ENCODE measurements around the gene DNASE1L2.
"Not testable (repeated sequence)": the region's sequence is repeated elsewhere in the genome, so short reads cannot be mapped to it uniquely, and the experiment has no call there.

Gene DNASE1L2

DNA sequence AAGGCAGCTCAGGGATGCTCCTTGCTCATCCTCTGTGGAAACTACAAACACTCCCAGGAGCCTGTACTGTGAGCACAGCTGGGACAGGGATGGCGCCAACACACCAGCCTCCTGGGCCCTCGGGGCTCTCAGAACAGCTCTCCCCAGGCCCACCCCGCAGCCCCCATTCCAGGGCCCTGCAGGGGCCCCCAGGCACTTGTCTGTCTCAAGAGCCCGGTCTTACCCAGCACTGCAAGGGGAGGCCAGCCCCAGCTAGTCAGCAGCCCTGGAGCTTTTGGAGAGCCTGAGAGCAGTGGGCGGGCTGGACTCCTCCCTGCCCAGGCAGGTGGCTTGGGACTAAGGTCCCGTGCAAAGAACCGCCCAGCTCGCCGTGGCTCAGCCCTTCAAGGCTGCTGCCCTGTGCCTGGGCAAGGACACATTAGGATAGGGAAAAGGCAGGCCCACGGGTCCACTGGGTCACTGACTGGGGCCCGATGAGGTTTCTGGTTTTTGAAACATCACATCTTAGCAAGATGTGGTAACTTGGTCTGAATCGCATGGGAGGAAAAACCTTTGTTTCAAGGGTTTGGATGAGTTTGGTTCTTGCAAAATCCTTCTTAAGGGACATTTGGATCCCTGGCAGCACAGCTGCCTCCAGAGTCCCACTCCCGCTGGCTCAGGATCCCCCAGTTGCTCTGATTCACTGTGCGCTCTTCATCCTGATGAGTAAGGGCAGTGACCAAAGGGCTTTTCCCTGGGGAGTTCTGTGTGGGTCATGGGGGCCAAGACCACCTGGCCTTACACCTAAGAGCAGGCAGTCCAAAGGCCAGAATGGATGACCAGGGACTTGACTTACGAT is 2.8 kb downstream of the DNASE1L2 start:
- no peak for DNase-seq (ENCODE audit: low read depth in 2 of 2)

DNA sequence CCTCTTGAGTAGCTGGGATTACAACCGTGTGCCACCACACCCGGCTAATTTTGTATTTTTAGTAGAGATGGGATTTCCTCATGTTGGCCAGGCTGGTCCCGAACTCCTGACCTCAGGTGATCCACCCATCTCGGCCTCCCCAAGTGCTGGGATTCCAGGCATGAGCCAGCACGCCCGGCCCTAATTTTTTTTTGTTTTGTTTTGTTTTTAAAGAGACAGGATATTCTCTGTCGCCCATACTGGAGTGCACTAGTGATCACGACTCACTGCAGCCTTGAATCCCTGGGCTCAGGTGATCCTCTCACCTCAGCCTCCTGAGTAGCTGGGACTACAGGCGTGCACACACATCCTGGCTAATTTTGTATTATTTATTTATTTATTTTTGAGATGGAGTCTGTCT is 4.1 kb downstream of the DNASE1L2 start:
- DNase-seq (ENCODE audit: low read depth in 2 of 2), result not testable (repeated sequence)

DNA sequence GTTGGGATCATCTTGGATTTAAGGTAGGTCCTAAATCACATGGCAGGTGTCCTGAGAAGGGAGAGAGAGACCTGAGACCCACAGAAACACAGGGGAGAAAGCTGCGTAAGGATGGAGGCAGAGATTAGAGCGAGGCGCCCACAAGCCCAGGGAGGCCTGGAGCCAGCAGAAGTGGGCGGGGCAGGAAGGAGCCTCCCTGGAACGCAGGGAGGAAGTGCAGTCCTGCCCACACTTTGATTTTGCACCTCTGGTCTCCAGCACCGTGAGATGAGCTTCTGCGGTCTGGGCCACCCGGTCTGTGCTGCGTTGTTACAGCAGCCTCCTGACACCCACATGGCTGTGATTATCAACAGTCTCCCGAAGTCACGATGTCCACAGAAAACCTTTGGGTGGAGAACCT is 6.4 kb downstream of the DNASE1L2 start:
- DNase-seq (ENCODE audit: low read depth in 2 of 2), result no peak

GRCh38 chr16:2243031-2243528 is 6.8 kb downstream of the DNASE1L2 start:
- no peak for DNase-seq (ENCODE audit: low read depth in 2 of 2)

- no peak for DNase-seq (ENCODE audit: low read depth in 2 of 2)
Measured at GRCh38 chr16:2243781-2244180, 7.5 kb downstream of the DNASE1L2 start.

GRCh38 chr16:2244301-2244700 is 8.1 kb downstream of the DNASE1L2 start:
- no peak for DNase-seq (ENCODE audit: low read depth in 2 of 2)

- DNase-seq (ENCODE audit: low read depth in 2 of 2), result no peak
Measured at GRCh38 chr16:2244926-2245795, 8.9 kb downstream of the DNASE1L2 start.

DNA sequence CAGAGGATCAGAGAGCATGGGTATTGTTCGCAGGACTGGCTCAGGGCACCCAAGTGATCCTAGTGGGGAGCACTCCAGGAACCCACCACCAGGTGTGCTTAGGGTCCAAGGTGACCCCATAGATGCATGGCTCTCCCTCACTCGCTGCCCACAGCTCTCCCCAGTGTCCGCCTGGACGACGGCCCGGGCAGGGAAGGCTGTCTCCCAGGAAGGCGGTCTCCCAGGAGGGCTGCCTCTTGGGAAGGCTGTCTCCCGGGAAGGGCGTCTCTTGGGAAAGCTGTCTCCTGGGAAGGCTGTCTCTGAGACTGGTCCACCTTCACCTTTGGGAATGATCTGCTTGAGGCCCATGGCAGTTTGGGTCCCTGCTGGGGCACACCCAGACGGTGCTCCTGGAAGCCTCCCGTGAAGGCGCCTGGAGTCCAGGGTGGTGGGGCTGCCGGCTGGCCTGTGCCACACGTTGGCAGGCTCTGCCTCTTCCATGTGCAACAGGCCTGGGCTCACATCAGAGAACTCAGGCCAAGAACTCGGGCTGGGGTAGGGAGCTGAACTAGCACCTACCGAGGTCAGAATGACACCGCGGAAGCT is 10.1 kb downstream of the DNASE1L2 start:
- no peak for DNase-seq (ENCODE audit: low read depth in 2 of 2)

- peak in 1 of 2 donors; percentile 9 for DNase-seq (ENCODE audit: low read depth in 2 of 2)
Measured at GRCh38 chr16:2250652-2251295, 14.5 kb downstream of the DNASE1L2 start.

DNA sequence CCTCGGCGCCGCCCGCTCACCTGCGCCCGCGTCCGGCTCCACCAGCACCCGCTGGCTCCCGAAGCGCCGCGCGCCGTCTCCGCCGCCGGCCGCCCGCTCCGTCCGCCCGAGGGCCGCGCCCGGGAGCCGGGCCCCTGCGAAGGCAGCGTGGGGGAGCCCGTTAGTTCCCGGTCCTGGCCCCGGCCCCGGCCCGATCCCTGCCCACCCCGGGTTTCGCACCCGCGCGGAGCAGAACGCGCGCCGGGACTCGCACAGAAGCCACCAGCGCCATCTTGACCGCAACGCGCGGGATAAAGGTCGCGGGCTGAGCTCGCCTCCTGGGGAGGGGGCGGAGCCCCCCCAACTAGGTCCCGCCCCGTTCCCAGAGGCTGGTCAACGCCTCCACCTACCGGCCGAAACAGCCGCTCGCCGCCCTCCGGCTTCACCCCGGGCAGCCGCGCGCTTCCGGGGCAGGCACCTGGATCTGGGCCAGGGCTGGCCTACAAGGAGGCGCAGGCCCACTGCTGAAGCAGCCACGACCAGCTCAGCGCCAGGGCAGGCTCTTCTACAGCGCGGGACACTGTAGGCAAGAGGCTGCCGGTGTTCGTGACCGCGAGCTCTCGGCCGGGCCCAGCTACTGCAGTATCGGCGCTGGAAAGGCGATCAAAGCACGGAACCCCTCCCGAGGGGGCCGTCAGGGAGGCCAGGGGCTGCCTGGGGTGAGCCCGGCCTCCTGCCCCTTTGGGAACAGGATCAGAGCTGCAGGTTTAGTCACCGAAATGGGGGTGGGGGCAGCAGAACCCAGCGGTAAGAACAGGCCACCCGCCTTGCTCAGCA is 15.3 kb downstream of the DNASE1L2 start, which contains the start of gene ECI1:
Gene ECI1 (minus strand): TSS at position 292 of the 816 bp plus-strand sequence. CDS start 21 bp downstream, at position 271.
- DNase-seq (ENCODE audit: low read depth in 2 of 2), result peak; percentile 62 to 67

DNA sequence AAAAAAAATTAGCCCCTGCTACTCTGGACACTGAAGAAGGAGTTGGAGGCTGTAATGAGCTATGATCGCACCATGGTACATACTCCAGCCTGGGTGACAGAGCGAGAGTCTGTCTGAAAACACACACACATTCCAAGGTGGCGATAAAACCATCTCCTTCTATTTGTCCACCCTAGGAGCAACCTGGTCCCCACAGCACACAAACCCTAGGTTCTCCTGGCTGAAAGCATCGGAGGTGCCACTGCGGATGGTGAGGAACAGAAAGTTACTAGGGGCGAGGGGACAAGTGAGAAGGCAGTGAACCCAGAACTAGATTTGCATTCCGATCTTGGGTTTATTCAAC is 16.5 kb downstream of the DNASE1L2 start:
- no peak for DNase-seq (ENCODE audit: low read depth in 2 of 2)

GRCh38 chr16:2253293-2253692 is 17.0 kb downstream of the DNASE1L2 start:
- no peak for DNase-seq (ENCODE audit: low read depth in 2 of 2)

GRCh38 chr16:2256531-2257140 is 20.4 kb downstream of the DNASE1L2 start:
- no peak for DNase-seq (ENCODE audit: low read depth in 2 of 2)

DNA sequence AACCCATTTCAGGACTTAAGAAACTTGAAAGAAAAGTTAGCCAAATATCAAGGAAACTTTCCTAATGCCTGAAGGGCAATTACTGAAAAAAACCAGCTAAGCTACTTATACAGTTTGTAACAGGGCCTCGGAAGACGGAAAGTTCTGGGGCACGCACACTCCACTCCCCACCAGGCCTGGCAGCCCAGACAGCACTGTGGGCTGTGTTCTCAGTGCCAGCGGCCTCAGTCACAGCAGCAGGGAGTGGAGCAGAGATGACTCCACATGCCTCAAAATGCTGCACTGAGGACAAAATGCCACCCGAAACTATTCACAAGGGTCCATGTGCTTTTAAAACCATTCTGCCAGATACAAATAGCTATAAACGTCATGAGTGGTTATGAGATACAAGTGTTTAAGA is 21.5 kb downstream of the DNASE1L2 start:
- no peak for DNase-seq (ENCODE audit: low read depth in 2 of 2)

- not testable (repeated sequence) for DNase-seq (ENCODE audit: low read depth in 2 of 2)
Measured at GRCh38 chr16:2258530-2258929, 22.3 kb downstream of the DNASE1L2 start.

GRCh38 chr16:2260250-2260649 is 24.0 kb downstream of the DNASE1L2 start:
- no peak for DNase-seq (ENCODE audit: low read depth in 2 of 2)

DNA sequence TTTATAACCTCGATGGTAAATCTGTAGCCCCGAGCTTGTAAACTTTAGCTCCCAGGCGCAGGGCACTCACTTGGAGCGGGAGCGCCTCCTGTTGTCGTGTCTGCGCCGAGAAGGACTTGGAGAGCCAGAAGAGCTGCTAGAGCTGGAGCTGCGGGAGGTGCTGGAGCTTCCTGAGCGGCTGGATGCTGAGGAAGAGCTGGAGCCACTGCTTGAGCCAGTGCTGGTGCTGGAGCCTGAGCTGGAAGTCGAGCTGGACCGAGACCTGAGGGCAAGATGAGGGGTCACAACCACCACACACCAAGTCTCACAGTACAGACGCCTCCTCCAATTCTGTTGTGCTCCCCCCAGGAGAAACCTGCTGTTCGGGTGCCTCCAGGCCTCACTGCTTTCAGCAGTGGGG is 26.8 kb downstream of the DNASE1L2 start:
- DNase-seq (ENCODE audit: low read depth in 2 of 2), result not testable (repeated sequence)

DNA sequence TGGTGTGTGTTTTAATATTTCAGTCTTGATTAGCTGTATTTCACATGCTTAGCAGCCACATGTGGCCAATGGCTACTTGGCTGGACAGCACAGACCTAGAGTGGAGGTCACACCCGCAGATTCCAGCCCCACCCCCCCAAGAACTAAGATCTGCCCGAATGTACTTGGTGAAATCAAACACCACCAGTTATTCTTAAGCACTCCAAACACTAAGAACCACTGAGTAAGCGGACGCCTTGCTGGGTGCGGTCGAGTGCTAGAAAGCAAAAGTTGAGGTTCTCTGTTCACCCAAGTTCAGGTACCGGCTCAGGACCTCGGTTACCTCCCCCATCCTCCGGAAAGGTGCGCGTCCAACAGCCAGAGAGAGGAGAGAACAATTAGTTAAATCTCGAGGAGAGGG is 30.6 kb downstream of the DNASE1L2 start:
- not testable (repeated sequence) for DNase-seq (ENCODE audit: low read depth in 2 of 2)

GRCh38 chr16:2267505-2267912 is 31.3 kb downstream of the DNASE1L2 start:
- not testable (repeated sequence) for DNase-seq (ENCODE audit: low read depth in 2 of 2)
